ENCODE measurements around the gene APBA1. TPM values are rescaled to one million over a fixed set of nuclear protein-coding genes. Genes with fewer than 3 reads are reported as not detected.

Gene APBA1
- total and polyA plus RNA-seq, 2 donors (not counting 1 experiment from before 2014, with no cell fraction given): 0.01 to 0.05 TPM

DNA sequence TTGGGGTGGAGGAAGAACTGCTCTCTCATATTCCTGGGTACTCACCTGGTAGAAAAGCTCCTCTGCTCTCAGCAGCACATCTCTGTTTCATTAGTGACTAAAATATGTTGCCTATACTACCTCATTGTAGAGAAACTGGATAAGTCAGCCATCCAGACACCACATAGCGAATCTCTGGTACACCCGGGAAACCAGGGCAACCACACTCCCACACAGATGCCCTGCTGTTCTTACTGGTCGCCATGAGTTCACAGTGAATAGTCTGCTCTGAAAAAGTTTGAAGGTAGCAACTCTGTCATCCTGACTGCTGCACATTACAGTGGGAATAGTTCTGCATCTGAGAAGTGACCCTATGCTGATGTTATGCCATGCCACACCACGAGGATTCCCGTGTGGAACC is 212.2 kb downstream of the APBA1 start:
- no peak overlapping the region for H3K27ac Mint-ChIP-seq
- ChIA-PET CTCF (no interaction called here), POLR2A (no interaction called here)
- Histone ChIP-seq H3K9me3 (ENCODE audit: control extremely low read depth in 1 of 3, control insufficient read depth in 2 of 3, insufficient read depth in 1 of 3, low read length in 2 of 3) (no peaks in the 10 kb centered on the region), H3K27ac (ENCODE audit: low read length in 2 of 2) (no peak overlapping the region), H2AFZ (ENCODE audit: insufficient read depth, low read depth, low read length, poor library complexity, severe bottlenecking) (no peak overlapping the region), H3K4me3 (ENCODE audit: control extremely low read depth in 1 of 5, extremely low read depth in 1 of 5, insufficient read depth in 1 of 5, low read depth in 2 of 5, low read length in 4 of 5) (no peak overlapping the region), H3K27me3 (replicated peaks in 1 of 4; ENCODE audit: control extremely low read depth in 1 of 4, control insufficient read depth in 3 of 4, insufficient read depth in 4 of 4, low read length in 3 of 4) (no peaks in the 10 kb centered on the region), H3K4me2 (replicated peaks; ENCODE audit: low read depth, low read length, poor library complexity, severe bottlenecking) (no peak overlapping the region), H3K36me3 (replicated peaks in 1 of 2; ENCODE audit: control extremely low read depth in 1 of 2, control insufficient read depth in 1 of 2, extremely low read depth in 1 of 2, insufficient read depth in 2 of 2, low read length in 1 of 2) (no peaks in the 10 kb centered on the region), H3K9ac (ENCODE audit: low read length) (no peak overlapping the region), H3K4me1 (ENCODE audit: control insufficient read depth in 2 of 2, insufficient read depth in 2 of 2, low read length in 2 of 2) (no peaks in the 10 kb centered on the region), H3K79me2 (ENCODE audit: control insufficient read depth, insufficient read depth, low read length) (no peaks in the 10 kb centered on the region), H4K20me1 (ENCODE audit: control insufficient read depth, insufficient read depth, low read length, poor library complexity, severe bottlenecking) (no peaks in the 10 kb centered on the region)
- H3K4me3 Mint-ChIP-seq: no peak overlapping the region
- H3K27me3 Mint-ChIP-seq: no peaks in the 10 kb centered on the region
- intact Hi-C loops (cut with micrococcal nuclease): no loop called here
- no peak for DNase-seq
- no peak for ATAC-seq (ENCODE audit: low read depth)
- H3K9me3 Mint-ChIP-seq (ENCODE audit: insufficient read depth): no peaks in the 10 kb centered on the region
- H3K4me1 Mint-ChIP-seq: no peaks in the 10 kb centered on the region
- WGBS (ENCODE audit: insufficient coverage): 87% methylated on average over 3 of the region's 5 CpGs
- TF ChIP-seq EZH2 (IDR thresholded peaks at IDR 0.05; ENCODE audit: borderline replicate concordance, insufficient read depth, low read depth, low read length, poor library complexity, severe bottlenecking): no peak
- TF ChIP-seq, protein P1, sequence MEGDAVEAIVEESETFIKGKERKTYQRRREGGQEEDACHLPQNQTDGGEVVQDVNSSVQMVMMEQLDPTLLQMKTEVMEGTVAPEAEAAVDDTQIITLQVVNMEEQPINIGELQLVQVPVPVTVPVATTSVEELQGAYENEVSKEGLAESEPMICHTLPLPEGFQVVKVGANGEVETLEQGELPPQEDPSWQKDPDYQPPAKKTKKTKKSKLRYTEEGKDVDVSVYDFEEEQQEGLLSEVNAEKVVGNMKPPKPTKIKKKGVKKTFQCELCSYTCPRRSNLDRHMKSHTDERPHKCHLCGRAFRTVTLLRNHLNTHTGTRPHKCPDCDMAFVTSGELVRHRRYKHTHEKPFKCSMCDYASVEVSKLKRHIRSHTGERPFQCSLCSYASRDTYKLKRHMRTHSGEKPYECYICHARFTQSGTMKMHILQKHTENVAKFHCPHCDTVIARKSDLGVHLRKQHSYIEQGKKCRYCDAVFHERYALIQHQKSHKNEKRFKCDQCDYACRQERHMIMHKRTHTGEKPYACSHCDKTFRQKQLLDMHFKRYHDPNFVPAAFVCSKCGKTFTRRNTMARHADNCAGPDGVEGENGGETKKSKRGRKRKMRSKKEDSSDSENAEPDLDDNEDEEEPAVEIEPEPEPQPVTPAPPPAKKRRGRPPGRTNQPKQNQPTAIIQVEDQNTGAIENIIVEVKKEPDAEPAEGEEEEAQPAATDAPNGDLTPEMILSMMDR (IDR thresholded peaks at IDR 0.05): no peak

DNA sequence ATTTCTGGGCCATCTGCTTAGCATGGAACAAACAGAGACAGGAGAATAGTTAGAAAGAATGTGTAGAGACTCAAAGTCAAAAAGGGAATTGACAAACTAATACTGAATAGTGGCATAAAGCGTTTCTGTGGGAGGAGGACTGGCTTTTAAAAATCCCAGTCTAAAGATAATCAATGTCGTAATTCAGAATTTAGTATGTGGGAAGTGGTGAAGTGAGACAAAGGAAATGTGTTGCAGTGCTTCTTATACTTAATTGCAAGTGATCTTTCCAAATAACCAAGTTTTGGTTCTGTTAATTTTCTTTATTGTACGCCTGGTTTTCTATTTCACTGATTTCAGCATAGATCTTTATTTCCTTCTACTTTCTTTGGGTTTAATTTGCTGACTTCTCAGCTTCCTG is 214.0 kb downstream of the APBA1 start:
- Histone ChIP-seq H3K4me1 (ENCODE audit: control insufficient read depth in 2 of 2, insufficient read depth in 2 of 2, low read length in 2 of 2) (no peaks in the 10 kb centered on the region), H3K36me3 (replicated peaks in 1 of 2; ENCODE audit: control extremely low read depth in 1 of 2, control insufficient read depth in 1 of 2, extremely low read depth in 1 of 2, insufficient read depth in 2 of 2, low read length in 1 of 2) (no peaks in the 10 kb centered on the region), H3K4me2 (replicated peaks; ENCODE audit: low read depth, low read length, poor library complexity, severe bottlenecking) (no peak overlapping the region), H3K4me3 (ENCODE audit: control extremely low read depth in 1 of 5, extremely low read depth in 1 of 5, insufficient read depth in 1 of 5, low read depth in 2 of 5, low read length in 4 of 5) (no peak overlapping the region), H2AFZ (ENCODE audit: insufficient read depth, low read depth, low read length, poor library complexity, severe bottlenecking) (no peak overlapping the region), H3K9ac (ENCODE audit: low read length) (no peak overlapping the region), H3K9me3 (ENCODE audit: control extremely low read depth in 1 of 3, control insufficient read depth in 2 of 3, insufficient read depth in 1 of 3, low read length in 2 of 3) (no peaks in the 10 kb centered on the region), H4K20me1 (ENCODE audit: control insufficient read depth, insufficient read depth, low read length, poor library complexity, severe bottlenecking) (no peaks in the 10 kb centered on the region), H3K27ac (ENCODE audit: low read length in 2 of 2) (no peak overlapping the region), H3K27me3 (replicated peaks in 1 of 4; ENCODE audit: control extremely low read depth in 1 of 4, control insufficient read depth in 3 of 4, insufficient read depth in 4 of 4, low read length in 3 of 4) (no peaks in the 10 kb centered on the region), H3K79me2 (ENCODE audit: control insufficient read depth, insufficient read depth, low read length) (no peaks in the 10 kb centered on the region)
- ChIA-PET CTCF (interaction anchor here (0.7 kb wide), 1 partner anchor 32 kb away, joined by 3 read pairs; no protein-coding TSS in a partner anchor), POLR2A (no interaction called here)
- no peak for ATAC-seq (ENCODE audit: low read depth)
- Mint-ChIP-seq H3K27ac (no peak overlapping the region), H3K9me3 (ENCODE audit: insufficient read depth) (no peaks in the 10 kb centered on the region), H3K27me3 (no peaks in the 10 kb centered on the region), H3K4me3 (no peak overlapping the region), H3K4me1 (no peaks in the 10 kb centered on the region)
- intact Hi-C loops (cut with micrococcal nuclease): no loop called here
- no peak for TF ChIP-seq EZH2 (IDR thresholded peaks at IDR 0.05; ENCODE audit: borderline replicate concordance, insufficient read depth, low read depth, low read length, poor library complexity, severe bottlenecking)
- TF ChIP-seq, protein P1 (IDR thresholded peaks at IDR 0.05): no peak
- DNase-seq: no peak
- 100% methylated on average over 1 of the region's 3 CpGs for WGBS (ENCODE audit: insufficient coverage)

Data from B cell (primary cell).